Fibroblast of pulmonary artery (primary cell): ENCODE results near the gene LYSMD4.

ENCODE experiments used
- DNase-seq: peaks from one replicate; pipeline ENCODE4 v3.0.0-alpha.2; 2010; ENCODE audit warnings: low read depth
- H3K4me3 ChIP-seq: replicated peaks from 2 replicates; pipeline ENCODE4 v1.5.1; 2011; ENCODE audit warnings: low read depth, mild to moderate bottlenecking, control low read depth, low read length, moderate library complexity
- CTCF ChIP-seq: IDR thresholded peaks from 2 replicates; pipeline ENCODE4 v1.5.1; 2011; ENCODE audit warnings: mild to moderate bottlenecking, control low read depth, low read length, inconsistent platforms; ENCODE audit errors: missing control alignments

The LYSMD4 gene

GRCh38 chr15:99692825-99693224 lies 40.4 kb downstream of the LYSMD4 start:
- no peak overlapping the region for H3K4me3 ChIP-seq
- no peak for DNase-seq
- TF ChIP-seq CTCF = no peak

- no peak for DNase-seq
- TF ChIP-seq CTCF = no peak
- H3K4me3 ChIP-seq = no peak overlapping the region
Measured at GRCh38 chr15:99686290-99686689, 46.9 kb downstream of the LYSMD4 start.

GRCh38 chr15:99683000-99683670 lies 50.1 kb downstream of the LYSMD4 start:
- no peak overlapping the region for H3K4me3 ChIP-seq
- peak; percentile 66 for DNase-seq
- no peak for TF ChIP-seq CTCF

GRCh38 chr15:99682455-99682854 lies 50.8 kb downstream of the LYSMD4 start:
- no peak overlapping the region for H3K4me3 ChIP-seq
- DNase-seq = peak; percentile 93
- TF ChIP-seq CTCF = no peak

GRCh38 chr15:99681990-99682389 lies 51.2 kb downstream of the LYSMD4 start:
- TF ChIP-seq CTCF = no peak
- peak; percentile 7 for DNase-seq
- no peak overlapping the region for H3K4me3 ChIP-seq

- no peak for TF ChIP-seq CTCF
- H3K4me3 ChIP-seq = no peak overlapping the region
- DNase-seq = no peak
Measured at GRCh38 chr15:99680276-99680675, 53.0 kb downstream of the LYSMD4 start.

- H3K4me3 ChIP-seq = no peak overlapping the region
- TF ChIP-seq CTCF = no peak
- no peak for DNase-seq
Measured at GRCh38 chr15:99677540-99678134, 55.6 kb downstream of the LYSMD4 start.
